GM23338 (cell line): ENCODE results near the gene PPP1CB. TPM values are rescaled to one million over a fixed set of nuclear protein-coding genes. Genes with fewer than 3 reads are reported as not detected.

ENCODE experiments used
- ATAC-seq: fragments of 200-7000 bp; cut with Tn5 transposase; 3 replicates; pipeline ENCODE4 v1.9.1; 2020
- DNase-seq: peaks from one replicate; pipeline ENCODE4 v3.0.0-alpha.2; 2015; ENCODE audit warnings: low spot score
- H2AFZ ChIP-seq: fragments of 200-600 bp; sonication (generic); 2 replicates; pipeline ENCODE4 v1.8.0; 2016; ENCODE audit warnings: antibody characterized with exemption, mild to moderate bottlenecking, moderate library complexity
- H3F3A ChIP-seq: fragments of 200-600 bp; sonication (generic); replicated peaks from 2 replicates; pipeline ENCODE4 v1.8.0; 2017; ENCODE audit warnings: antibody characterized with exemption, mixed run types, low read depth
- H3K27ac ChIP-seq: fragments of 200-600 bp; sonication (generic); 2 replicates; pipeline ENCODE4 v1.6.1; 2016; ENCODE audit warnings: low read depth
- H3K27me3 ChIP-seq: fragments of 200-600 bp; sonication (generic); 2 replicates; pipeline ENCODE4 v1.8.0; 2016; ENCODE audit warnings: mild to moderate bottlenecking, mixed run types, moderate library complexity; ENCODE audit not compliant: insufficient read depth
- H3K36me3 ChIP-seq: fragments of 200-600 bp; sonication (generic); 2 replicates; pipeline ENCODE4 v1.8.0; 2016; ENCODE audit warnings: mild to moderate bottlenecking; ENCODE audit not compliant: insufficient read depth
- H3K4me1 ChIP-seq: fragments of 200-600 bp; sonication (generic); 2 replicates; pipeline ENCODE4 v1.8.0; 2016; ENCODE audit warnings: mild to moderate bottlenecking, moderate library complexity; ENCODE audit not compliant: insufficient read depth
- H3K4me2 ChIP-seq: fragments of 200-600 bp; sonication (generic); 2 replicates; pipeline ENCODE4 v1.7.1; 2017; ENCODE audit warnings: mixed run types
- H3K4me3 ChIP-seq: fragments of 200-600 bp; sonication (generic); 2 replicates; pipeline ENCODE4 v1.6.1; 2016; ENCODE audit warnings: mixed run types
- H3K79me2 ChIP-seq: fragments of 200-600 bp; sonication (generic); replicated peaks from 2 replicates; pipeline ENCODE4 v1.8.0; 2017; ENCODE audit warnings: mild to moderate bottlenecking; ENCODE audit not compliant: insufficient read depth
- H3K9me2 ChIP-seq: fragments of 200-600 bp; sonication (generic); 2 replicates; pipeline ENCODE4 v1.8.0; 2017; ENCODE audit not compliant: insufficient read depth
- H4K20me1 ChIP-seq: fragments of 200-600 bp; sonication (generic); replicated peaks from 2 replicates; pipeline ENCODE4 v1.8.0; 2017; ENCODE audit warnings: mild to moderate bottlenecking; ENCODE audit not compliant: insufficient read depth
- H3K27ac Mint-ChIP-seq: 2 replicates; pipeline ENCODE4 v1.8.0; 2020; ENCODE audit warnings: inconsistent platforms, mild to moderate bottlenecking, moderate library complexity, mixed read lengths
- H3K27me3 Mint-ChIP-seq: 3 replicates; pipeline ENCODE4 v1.8.0; 2022; ENCODE audit warnings: low read depth, mild to moderate bottlenecking, moderate library complexity, mixed read lengths, inconsistent platforms; ENCODE audit not compliant: insufficient read depth, poor library complexity
- H3K36me3 Mint-ChIP-seq: 3 replicates; pipeline ENCODE4 v1.8.0; 2021; ENCODE audit warnings: low read depth, mild to moderate bottlenecking, inconsistent platforms, moderate library complexity, mixed read lengths
- H3K4me1 Mint-ChIP-seq: 3 replicates; pipeline ENCODE4 v1.8.0; 2020; ENCODE audit warnings: mild to moderate bottlenecking, inconsistent platforms, mixed read lengths
- H3K4me3 Mint-ChIP-seq: 3 replicates; pipeline ENCODE4 v1.8.0; 2021; ENCODE audit warnings: moderate library complexity, mild to moderate bottlenecking, inconsistent platforms, mixed read lengths
- H3K9me3 Mint-ChIP-seq: 3 replicates; pipeline ENCODE4 v1.8.0; 2020; ENCODE audit warnings: moderate library complexity, mild to moderate bottlenecking, inconsistent platforms, mixed read lengths
- CREB1 ChIP-seq: fragments of 250-450 bp; sonication (Bioruptor Pico); IDR thresholded peaks from 2 replicates; pipeline ENCODE4 v1.5.0; 2020; ENCODE audit warnings: low read depth, mild to moderate bottlenecking, moderate library complexity
- EZH2 ChIP-seq: fragments of 200-600 bp; sonication (generic); IDR thresholded peaks from one replicate; pipeline ENCODE4 v1.8.0; 2017; ENCODE audit warnings: antibody characterized with exemption, mild to moderate bottlenecking, low read depth; ENCODE audit not compliant: unreplicated experiment
- EZH2phosphoT487 ChIP-seq: fragments of 200-600 bp; sonication (generic); IDR thresholded peaks from one replicate; pipeline ENCODE4 v1.8.1; 2018; ENCODE audit warnings: antibody characterized with exemption; ENCODE audit not compliant: unreplicated experiment
- JUNB ChIP-seq: IDR thresholded peaks from one replicate; pipeline ENCODE4 v1.6.1; 2016; ENCODE audit warnings: antibody characterized with exemption; ENCODE audit not compliant: unreplicated experiment
- NANOG ChIP-seq: IDR thresholded peaks from 2 replicates; pipeline ENCODE4 v1.6.1; 2016; ENCODE audit warnings: antibody characterized with exemption, borderline replicate concordance
- POLR2AphosphoS5 ChIP-seq: IDR thresholded peaks from 2 replicates; pipeline ENCODE4 v1.6.1; 2016; ENCODE audit warnings: antibody characterized with exemption, low read depth
- STAT1 ChIP-seq: IDR thresholded peaks from one replicate; pipeline ENCODE4 v1.6.1; 2016; ENCODE audit warnings: antibody characterized with exemption; ENCODE audit not compliant: unreplicated experiment
- ZNF114 ChIP-seq: fragments of 250-450 bp; sonication (Bioruptor Pico); IDR thresholded peaks from 2 replicates; pipeline ENCODE4 v1.5.0; 2020; ENCODE audit warnings: mild to moderate bottlenecking, moderate library complexity
- polyA plus RNA-seq: library from polyadenylated mRNA; unstranded; fragments of >200 nt; fragmentation: Nextera tagmentation; extraction: Ambion mirVana; gene quantifications from 2 replicates; pipeline ENCODE4 v1.2.1, GENCODE V29; 2016
- total RNA-seq: library from RNA; depleted of rRNA; stranded (reverse); fragments of >200 nt; shearing (Covaris generic); gene quantifications from 2 replicates; pipeline ENCODE4 v1.2.3, GENCODE V29; 2014
- TF ChIP-seq, protein P1 (sequence below): fragments of 250-450 bp; sonication (Bioruptor Pico); IDR thresholded peaks from 2 replicates; pipeline ENCODE4 v1.5.0; 2020; ENCODE audit warnings: mild to moderate bottlenecking, moderate library complexity
- TF ChIP-seq, protein P2 (sequence below): IDR thresholded peaks from 2 replicates; pipeline ENCODE4 v1.6.1; 2016; ENCODE audit warnings: antibody characterized with exemption
- TF ChIP-seq, protein P3 (sequence below): IDR thresholded peaks from one replicate; pipeline ENCODE4 v1.6.1; 2018; ENCODE audit warnings: antibody characterized with exemption; ENCODE audit not compliant: unreplicated experiment

Gene PPP1CB
- total and polyA plus RNA-seq, 2 experiments from 2014 or later, result 103 to 118 TPM

DNA sequence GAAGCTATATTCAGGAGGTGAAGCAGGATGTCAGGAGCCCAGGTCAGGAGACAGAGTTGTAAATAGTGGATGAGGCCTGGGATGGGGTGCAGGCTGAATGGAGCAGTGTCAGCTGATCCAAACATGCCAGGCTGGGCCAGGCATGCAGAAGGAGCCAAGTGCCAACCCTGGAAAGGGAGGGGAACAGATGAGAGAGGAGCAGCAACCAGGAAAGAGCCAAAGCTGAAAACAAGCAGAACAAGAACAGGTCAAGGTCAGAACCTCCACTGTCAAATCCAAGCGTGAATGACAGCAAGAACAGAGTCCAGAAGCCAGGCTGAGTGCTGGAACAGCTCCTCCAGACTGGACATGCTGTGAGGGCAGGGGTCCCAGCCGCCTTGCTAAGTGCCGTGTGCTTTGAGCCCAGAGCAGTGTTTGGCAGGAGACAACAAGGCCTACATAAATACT lies 49.2 kb upstream of the PPP1CB start (continued):
- TF ChIP-seq, protein P1, sequence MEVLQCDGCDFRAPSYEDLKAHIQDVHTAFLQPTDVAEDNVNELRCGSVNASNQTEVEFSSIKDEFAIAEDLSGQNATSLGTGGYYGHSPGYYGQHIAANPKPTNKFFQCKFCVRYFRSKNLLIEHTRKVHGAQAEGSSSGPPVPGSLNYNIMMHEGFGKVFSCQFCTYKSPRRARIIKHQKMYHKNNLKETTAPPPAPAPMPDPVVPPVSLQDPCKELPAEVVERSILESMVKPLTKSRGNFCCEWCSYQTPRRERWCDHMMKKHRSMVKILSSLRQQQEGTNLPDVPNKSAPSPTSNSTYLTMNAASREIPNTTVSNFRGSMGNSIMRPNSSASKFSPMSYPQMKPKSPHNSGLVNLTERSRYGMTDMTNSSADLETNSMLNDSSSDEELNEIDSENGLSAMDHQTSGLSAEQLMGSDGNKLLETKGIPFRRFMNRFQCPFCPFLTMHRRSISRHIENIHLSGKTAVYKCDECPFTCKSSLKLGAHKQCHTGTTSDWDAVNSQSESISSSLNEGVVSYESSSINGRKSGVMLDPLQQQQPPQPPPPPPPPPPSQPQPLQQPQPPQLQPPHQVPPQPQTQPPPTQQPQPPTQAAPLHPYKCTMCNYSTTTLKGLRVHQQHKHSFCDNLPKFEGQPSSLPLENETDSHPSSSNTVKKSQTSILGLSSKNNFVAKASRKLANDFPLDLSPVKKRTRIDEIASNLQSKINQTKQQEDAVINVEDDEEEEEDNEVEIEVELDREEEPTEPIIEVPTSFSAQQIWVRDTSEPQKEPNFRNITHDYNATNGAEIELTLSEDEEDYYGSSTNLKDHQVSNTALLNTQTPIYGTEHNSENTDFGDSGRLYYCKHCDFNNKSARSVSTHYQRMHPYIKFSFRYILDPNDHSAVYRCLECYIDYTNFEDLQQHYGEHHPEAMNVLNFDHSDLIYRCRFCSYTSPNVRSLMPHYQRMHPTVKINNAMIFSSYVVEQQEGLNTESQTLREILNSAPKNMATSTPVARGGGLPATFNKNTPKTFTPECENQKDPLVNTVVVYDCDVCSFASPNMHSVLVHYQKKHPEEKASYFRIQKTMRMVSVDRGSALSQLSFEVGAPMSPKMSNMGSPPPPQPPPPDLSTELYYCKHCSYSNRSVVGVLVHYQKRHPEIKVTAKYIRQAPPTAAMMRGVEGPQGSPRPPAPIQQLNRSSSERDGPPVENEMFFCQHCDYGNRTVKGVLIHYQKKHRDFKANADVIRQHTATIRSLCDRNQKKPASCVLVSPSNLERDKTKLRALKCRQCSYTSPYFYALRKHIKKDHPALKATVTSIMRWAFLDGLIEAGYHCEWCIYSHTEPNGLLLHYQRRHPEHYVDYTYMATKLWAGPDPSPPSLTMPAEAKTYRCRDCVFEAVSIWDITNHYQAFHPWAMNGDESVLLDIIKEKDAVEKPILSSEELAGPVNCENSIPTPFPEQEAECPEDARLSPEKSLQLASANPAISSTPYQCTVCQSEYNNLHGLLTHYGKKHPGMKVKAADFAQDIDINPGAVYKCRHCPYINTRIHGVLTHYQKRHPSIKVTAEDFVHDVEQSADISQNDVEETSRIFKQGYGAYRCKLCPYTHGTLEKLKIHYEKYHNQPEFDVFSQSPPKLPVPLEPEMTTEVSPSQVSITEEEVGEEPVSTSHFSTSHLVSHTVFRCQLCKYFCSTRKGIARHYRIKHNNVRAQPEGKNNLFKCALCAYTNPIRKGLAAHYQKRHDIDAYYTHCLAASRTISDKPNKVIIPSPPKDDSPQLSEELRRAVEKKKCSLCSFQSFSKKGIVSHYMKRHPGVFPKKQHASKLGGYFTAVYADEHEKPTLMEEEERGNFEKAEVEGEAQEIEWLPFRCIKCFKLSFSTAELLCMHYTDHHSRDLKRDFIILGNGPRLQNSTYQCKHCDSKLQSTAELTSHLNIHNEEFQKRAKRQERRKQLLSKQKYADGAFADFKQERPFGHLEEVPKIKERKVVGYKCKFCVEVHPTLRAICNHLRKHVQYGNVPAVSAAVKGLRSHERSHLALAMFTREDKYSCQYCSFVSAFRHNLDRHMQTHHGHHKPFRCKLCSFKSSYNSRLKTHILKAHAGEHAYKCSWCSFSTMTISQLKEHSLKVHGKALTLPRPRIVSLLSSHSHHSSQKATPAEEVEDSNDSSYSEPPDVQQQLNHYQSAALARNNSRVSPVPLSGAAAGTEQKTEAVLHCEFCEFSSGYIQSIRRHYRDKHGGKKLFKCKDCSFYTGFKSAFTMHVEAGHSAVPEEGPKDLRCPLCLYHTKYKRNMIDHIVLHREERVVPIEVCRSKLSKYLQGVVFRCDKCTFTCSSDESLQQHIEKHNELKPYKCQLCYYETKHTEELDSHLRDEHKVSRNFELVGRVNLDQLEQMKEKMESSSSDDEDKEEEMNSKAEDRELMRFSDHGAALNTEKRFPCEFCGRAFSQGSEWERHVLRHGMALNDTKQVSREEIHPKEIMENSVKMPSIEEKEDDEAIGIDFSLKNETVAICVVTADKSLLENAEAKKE (CRISPR knock-in tag), result no peak
- TF ChIP-seq EZH2, result no peak
- TF ChIP-seq JUNB, result no peak
- no peak for TF ChIP-seq POLR2AphosphoS5
- no peak for TF ChIP-seq NANOG
- TF ChIP-seq, protein P2, sequence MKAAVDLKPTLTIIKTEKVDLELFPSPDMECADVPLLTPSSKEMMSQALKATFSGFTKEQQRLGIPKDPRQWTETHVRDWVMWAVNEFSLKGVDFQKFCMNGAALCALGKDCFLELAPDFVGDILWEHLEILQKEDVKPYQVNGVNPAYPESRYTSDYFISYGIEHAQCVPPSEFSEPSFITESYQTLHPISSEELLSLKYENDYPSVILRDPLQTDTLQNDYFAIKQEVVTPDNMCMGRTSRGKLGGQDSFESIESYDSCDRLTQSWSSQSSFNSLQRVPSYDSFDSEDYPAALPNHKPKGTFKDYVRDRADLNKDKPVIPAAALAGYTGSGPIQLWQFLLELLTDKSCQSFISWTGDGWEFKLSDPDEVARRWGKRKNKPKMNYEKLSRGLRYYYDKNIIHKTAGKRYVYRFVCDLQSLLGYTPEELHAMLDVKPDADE, result no peak
- no peak for TF ChIP-seq STAT1

DNA sequence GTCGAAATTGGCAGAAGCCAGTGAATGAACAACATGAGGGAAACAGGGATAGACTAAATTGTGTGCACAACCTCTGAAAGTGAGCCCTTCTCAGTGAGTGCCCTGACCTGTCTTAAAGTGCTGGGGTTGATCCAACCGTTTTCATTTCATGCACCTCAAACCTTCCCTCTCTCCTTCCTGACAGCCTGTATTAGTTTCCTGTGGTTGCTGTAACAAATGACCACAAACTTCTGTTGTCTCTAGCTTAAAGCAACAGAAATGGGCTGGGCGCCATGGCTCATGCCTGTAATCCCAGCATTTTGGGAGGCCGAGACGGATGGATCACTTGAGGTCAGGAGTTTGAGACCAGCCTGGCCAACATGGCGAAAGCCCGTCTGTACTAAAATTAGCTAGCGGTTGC lies 48.8 kb upstream of the PPP1CB start:
- H3K79me2 ChIP-seq, result no peaks in the 10 kb centered on the region
- no peak overlapping the region for H2AFZ ChIP-seq
- H3K4me3 ChIP-seq, result no peak overlapping the region
- H3K4me1 ChIP-seq, result no peaks in the 10 kb centered on the region
- H3K27me3 ChIP-seq, result no peaks in the 10 kb centered on the region
- H3K4me2 ChIP-seq, result no peak overlapping the region
- Mint-ChIP-seq H3K36me3 (peaks cover 4% of the 10 kb centered on the region; the same call in 1 of the 3 replicates), H3K4me3 (no peak overlapping the region), H3K27me3 (peaks cover 4% of the 10 kb centered on the region), H3K4me1 (peaks cover 3% of the 10 kb centered on the region; the same call in 2 of the 3 replicates), H3K27ac (no peak overlapping the region), H3K9me3 (peaks cover 20% of the 10 kb centered on the region)
- H3K9me2 ChIP-seq, result no peaks in the 10 kb centered on the region
- ATAC-seq, result no peak
- H3K36me3 ChIP-seq, result no peaks in the 10 kb centered on the region
- H4K20me1 ChIP-seq, result no peaks in the 10 kb centered on the region
- H3K27ac ChIP-seq, result no peak overlapping the region
- no peaks in the 10 kb centered on the region for H3F3A ChIP-seq
- no peak for DNase-seq
- TF ChIP-seq, protein P3, sequence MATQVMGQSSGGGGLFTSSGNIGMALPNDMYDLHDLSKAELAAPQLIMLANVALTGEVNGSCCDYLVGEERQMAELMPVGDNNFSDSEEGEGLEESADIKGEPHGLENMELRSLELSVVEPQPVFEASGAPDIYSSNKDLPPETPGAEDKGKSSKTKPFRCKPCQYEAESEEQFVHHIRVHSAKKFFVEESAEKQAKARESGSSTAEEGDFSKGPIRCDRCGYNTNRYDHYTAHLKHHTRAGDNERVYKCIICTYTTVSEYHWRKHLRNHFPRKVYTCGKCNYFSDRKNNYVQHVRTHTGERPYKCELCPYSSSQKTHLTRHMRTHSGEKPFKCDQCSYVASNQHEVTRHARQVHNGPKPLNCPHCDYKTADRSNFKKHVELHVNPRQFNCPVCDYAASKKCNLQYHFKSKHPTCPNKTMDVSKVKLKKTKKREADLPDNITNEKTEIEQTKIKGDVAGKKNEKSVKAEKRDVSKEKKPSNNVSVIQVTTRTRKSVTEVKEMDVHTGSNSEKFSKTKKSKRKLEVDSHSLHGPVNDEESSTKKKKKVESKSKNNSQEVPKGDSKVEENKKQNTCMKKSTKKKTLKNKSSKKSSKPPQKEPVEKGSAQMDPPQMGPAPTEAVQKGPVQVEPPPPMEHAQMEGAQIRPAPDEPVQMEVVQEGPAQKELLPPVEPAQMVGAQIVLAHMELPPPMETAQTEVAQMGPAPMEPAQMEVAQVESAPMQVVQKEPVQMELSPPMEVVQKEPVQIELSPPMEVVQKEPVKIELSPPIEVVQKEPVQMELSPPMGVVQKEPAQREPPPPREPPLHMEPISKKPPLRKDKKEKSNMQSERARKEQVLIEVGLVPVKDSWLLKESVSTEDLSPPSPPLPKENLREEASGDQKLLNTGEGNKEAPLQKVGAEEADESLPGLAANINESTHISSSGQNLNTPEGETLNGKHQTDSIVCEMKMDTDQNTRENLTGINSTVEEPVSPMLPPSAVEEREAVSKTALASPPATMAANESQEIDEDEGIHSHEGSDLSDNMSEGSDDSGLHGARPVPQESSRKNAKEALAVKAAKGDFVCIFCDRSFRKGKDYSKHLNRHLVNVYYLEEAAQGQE, result no peak
- TF ChIP-seq NANOG (no peak), POLR2AphosphoS5 (no peak), ZNF114 (CRISPR knock-in tag) (no peak), EZH2 (no peak), JUNB (no peak), EZH2phosphoT487 (no peak), STAT1 (no peak), CREB1 (CRISPR knock-in tag) (no peak)
- TF ChIP-seq, protein P2, result no peak
